Tibial nerve (tissue), 4 donors: Measurements from ENCODE around the gene UNC50. TPM values are rescaled to one million over a fixed set of nuclear protein-coding genes. Genes with fewer than 3 reads are reported as not detected.

Experiments
- DNase-seq, 2 donors: peaks; one replicate each; pipeline ENCODE4 v3.0.0-alpha.2; 2019; ENCODE audit warnings: low spot score in 2 of 2
- H3K27ac ChIP-seq, 4 donors: fragments of 200-600 bp; sonication (generic) in 3 of 4; one replicate each; pipeline ENCODE4 v1.5.1; 2017 to 2019; ENCODE audit warnings: mild to moderate bottlenecking in 1 of 4
- H3K27me3 ChIP-seq, 2 donors: fragments of 200-600 bp; sonication (generic) in 1 of 2; one replicate each; pipeline versions ENCODE4 v1.5.1 to v1.6.0; 2017 to 2019
- H3K36me3 ChIP-seq, 3 donors: fragments of 200-600 bp; sonication (generic); one replicate each; pipeline ENCODE4 v1.5.1; 2018 to 2019
- H3K4me1 ChIP-seq, 4 donors: fragments of 200-600 bp; sonication (generic) in 3 of 4; one replicate each; pipeline ENCODE4 v1.5.1; 2017 to 2019
- H3K4me3 ChIP-seq, 4 donors: fragments of 200-600 bp; sonication (generic) in 3 of 4; one replicate each; pipeline ENCODE4 v1.5.1; 2017 to 2019; ENCODE audit warnings: mild to moderate bottlenecking in 1 of 4, moderate library complexity in 1 of 4
- H3K9me3 ChIP-seq, 4 donors: fragments of 200-600 bp; sonication (generic) in 3 of 4; one replicate each; pipeline ENCODE4 v1.5.1; 2017 to 2019
- CTCF ChIP-seq, 5 experiments: fragments of 200-600 bp in 3 of 5; fragments of 450-650 bp in 2 of 5; sonication (generic) in 3 of 5; IDR thresholded peaks; one replicate each; pipeline ENCODE4 v1.5.1; 2016 to 2019; ENCODE audit warnings: antibody characterized with exemption in 5 of 5, mild to moderate bottlenecking in 3 of 5, moderate library complexity in 2 of 5
- EP300 ChIP-seq, 2 donors: sonication (generic); formaldehyde crosslinking; IDR thresholded peaks; one replicate each; pipeline ENCODE4 v1.6.1; 2017; ENCODE audit warnings: antibody characterized with exemption in 2 of 2, mild to moderate bottlenecking in 1 of 2
- POLR2A ChIP-seq, 2 donors: fragments of 450-650 bp; IDR thresholded peaks; one replicate each; pipeline ENCODE4 v1.6.1; 2017; ENCODE audit warnings: antibody characterized with exemption in 2 of 2, mild to moderate bottlenecking in 2 of 2, moderate library complexity in 2 of 2
- WGBS, 2 donors: methylation state at CpG; one replicate each; pipeline ENCODE4 v1.1.5; 2018; 5-methylcytosine and 5-hydroxymethylcytosine counted together
- total RNA-seq, 4 donors: library from RNA; depleted of rRNA; stranded (reverse); fragments of >200 nt; gene quantifications; one replicate each; pipeline ENCODE4 v1.1.0, GENCODE V29; 2016

Gene UNC50
- total RNA-seq, 4 donors from 2014 or later: 45.3 to 64.9 (median 56.7) TPM

- Histone ChIP-seq H3K27ac (no peak overlapping the region), H3K27me3 (no peaks in the 10 kb centered on the region), H3K4me3 (no peak overlapping the region), H3K4me1 (no peaks in the 10 kb centered on the region), H3K9me3 (no peaks in the 10 kb centered on the region), H3K36me3 (peaks cover 0 to 84% (median 9%) of the 10 kb centered on the region in 3 donors)
- DNase-seq: no peak
- 86 to 92% methylated on average over 10 of the region's 10 CpGs for WGBS, 2 donors
- TF ChIP-seq POLR2A (IDR thresholded peaks at IDR 0.05) (no peak), EP300 (IDR thresholded peaks at IDR 0.05) (no peak), CTCF (IDR thresholded peaks at IDR 0.05) (no peak)
Observed at GRCh38 chr2:98580656-98581284, 27.6 kb upstream of the UNC50 start.

GRCh38 chr2:98582523-98582922, 25.9 kb upstream of the UNC50 start:
- no peak for DNase-seq
- no peak overlapping the region for H3K27ac ChIP-seq

GRCh38 chr2:98583276-98583675, 25.1 kb upstream of the UNC50 start:
- Histone ChIP-seq H3K36me3 (peaks cover 0 to 78% (median 9%) of the 10 kb centered on the region in 3 donors), H3K27me3 (no peaks in the 10 kb centered on the region), H3K27ac (no peak overlapping the region), H3K4me1 (no peaks in the 10 kb centered on the region), H3K9me3 (no peaks in the 10 kb centered on the region), H3K4me3 (no peak overlapping the region)
- TF ChIP-seq CTCF (IDR thresholded peaks at IDR 0.05) (no peak), POLR2A (IDR thresholded peaks at IDR 0.05) (no peak), EP300 (IDR thresholded peaks at IDR 0.05) (no peak)
- DNase-seq: no peak
- WGBS, 2 donors: 92 to 97% methylated on average over 7 of the region's 7 CpGs

More at GRCh38 chr2:98582523-98582922, 25.9 kb upstream of the UNC50 start:
- H3K4me3 ChIP-seq: no peak overlapping the region
- H3K27me3 ChIP-seq: no peaks in the 10 kb centered on the region
- no peak for TF ChIP-seq CTCF (IDR thresholded peaks at IDR 0.05)
- TF ChIP-seq EP300 (IDR thresholded peaks at IDR 0.05): no peak
- TF ChIP-seq POLR2A (IDR thresholded peaks at IDR 0.05): no peak
- peaks cover 0 to 80% (median 9%) of the 10 kb centered on the region in 3 donors for H3K36me3 ChIP-seq
- H3K4me1 ChIP-seq: no peaks in the 10 kb centered on the region
- no peaks in the 10 kb centered on the region for H3K9me3 ChIP-seq
- WGBS, 2 donors: 94 to 97% methylated on average over 9 of the region's 9 CpGs

- 90 to 93% methylated on average over 7 to 10 of the region's 10 CpGs for WGBS, 2 donors
- no peak for TF ChIP-seq CTCF (IDR thresholded peaks at IDR 0.05)
- TF ChIP-seq POLR2A (IDR thresholded peaks at IDR 0.05): no peak
- no peak for TF ChIP-seq EP300 (IDR thresholded peaks at IDR 0.05)
- peaks cover 0 to 75% (median 9%) of the 10 kb centered on the region in 3 donors for H3K36me3 ChIP-seq
Observed at GRCh38 chr2:98583816-98584618, 24.4 kb upstream of the UNC50 start.

GRCh38 chr2:98585386-98585785, 23.0 kb upstream of the UNC50 start:
- H3K4me3 ChIP-seq: no peak overlapping the region
- H3K27me3 ChIP-seq: no peaks in the 10 kb centered on the region
- no peak for TF ChIP-seq EP300 (IDR thresholded peaks at IDR 0.05)
- no peak for TF ChIP-seq CTCF (IDR thresholded peaks at IDR 0.05)
- no peak for TF ChIP-seq POLR2A (IDR thresholded peaks at IDR 0.05)
- DNase-seq: no peak
- peaks cover 0 to 66% (median 9%) of the 10 kb centered on the region in 3 donors for H3K36me3 ChIP-seq
- no peaks in the 10 kb centered on the region for H3K4me1 ChIP-seq
- H3K9me3 ChIP-seq: no peaks in the 10 kb centered on the region
- H3K27ac ChIP-seq: no peak overlapping the region
- 95% methylated on average over 10 of the region's 10 CpGs for WGBS, 2 donors

More at GRCh38 chr2:98583816-98584618, 24.4 kb upstream of the UNC50 start:
- Histone ChIP-seq H3K27ac (no peak overlapping the region), H3K9me3 (no peaks in the 10 kb centered on the region), H3K27me3 (no peaks in the 10 kb centered on the region), H3K4me3 (no peak overlapping the region), H3K4me1 (no peaks in the 10 kb centered on the region)
- DNase-seq: no peak
